ENCODE results near the gene FAHD1. TPM values are rescaled to one million over a fixed set of nuclear protein-coding genes. Genes with fewer than 3 reads are reported as not detected.

The FAHD1 gene
- total and polyA plus RNA-seq, 9 of the 15 experiments (the other 6 are each of a cell fraction or from before 2014, with no cell fraction given) = 2.2 to 20.9 (median 10.7) TPM

DNA sequence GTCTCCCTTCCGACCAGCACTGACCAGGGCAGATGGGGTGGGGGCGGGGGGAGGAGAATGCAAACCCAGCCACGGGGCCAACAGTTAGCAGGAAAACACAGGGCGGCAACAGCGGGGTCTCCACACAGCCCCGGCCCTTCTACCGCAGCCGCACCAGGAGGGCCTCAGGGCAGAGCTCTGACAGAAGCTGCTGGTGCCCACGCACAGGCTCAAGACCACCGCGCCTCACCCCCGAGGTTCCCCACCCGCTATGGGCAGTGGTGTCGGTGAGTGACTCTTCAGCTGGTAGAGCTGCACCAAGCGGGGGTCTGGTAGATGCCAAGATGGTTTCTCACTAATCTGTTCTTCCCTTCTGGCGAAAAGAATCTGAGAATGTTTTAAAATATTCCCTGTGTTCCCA lies 16.5 kb upstream of the FAHD1 start:
- TF ChIP-seq TGIF2 (CRISPR knock-in tag; IDR thresholded peaks at IDR 0.05) = no peak
- H3K9ac ChIP-seq (ENCODE audit: insufficient read depth in 1 of 2, low read depth in 2 of 2, low read length in 2 of 2) = no peak overlapping the region; a peak in 1 of 4 replicates
- no peaks in the 10 kb centered on the region for H3K27me3 ChIP-seq (ENCODE audit: control insufficient read depth in 2 of 2, insufficient read depth in 2 of 2, low read length in 2 of 2)
- ATAC-seq (no peak), DNase-seq (ENCODE audit: extremely low read depth in 1 of 4, low spot score in 3 of 4) (no peak), FAIRE-seq (no peak)
- peaks cover 0 to 20% of the 10 kb centered on the region in 2 experiments; a peak in 3 of 5 replicates for H3K4me1 ChIP-seq (replicated peaks in 1 of 2; ENCODE audit: control insufficient read depth in 2 of 2, insufficient read depth in 2 of 2, low read length in 2 of 2)
- peaks cover 3% of the 10 kb centered on the region; the same call in 1 of the 3 replicates for H3K36me3 ChIP-seq (ENCODE audit: control insufficient read depth, insufficient read depth, low read length)
- no peaks in the 10 kb centered on the region; the same call in 1 of the 2 replicates for H4K20me1 ChIP-seq (replicated peaks; ENCODE audit: control insufficient read depth, insufficient read depth, low read length)
- WGBS (ENCODE audit: insufficient coverage, low coverage, missing lambda C conversion rate) = 87% methylated on average over 13 of the region's 16 CpGs
- POLR2A ChIA-PET = interaction anchor here (1.0 kb wide), 1 partner anchor 121 kb away, joined by 5 read pairs; no protein-coding TSS in a partner anchor
- in situ Hi-C loops (cut with MboI) = no loop called here
- H2AFZ ChIP-seq (ENCODE audit: low read depth, low read length) = no peak overlapping the region
- H3K9me1 ChIP-seq (ENCODE audit: control insufficient read depth, insufficient read depth, low read length) = no peaks in the 10 kb centered on the region
- no peak overlapping the region for H3K4me2 ChIP-seq (ENCODE audit: insufficient read depth, low read length)
- intact Hi-C loops (cut with micrococcal nuclease) = no loop called here
- no peaks in the 10 kb centered on the region for H3K9me3 ChIP-seq (replicated peaks; ENCODE audit: control insufficient read depth, insufficient read depth, low read depth, low read length)
- no peaks in the 10 kb centered on the region for H3K79me2 ChIP-seq (ENCODE audit: control insufficient read depth, insufficient read depth, low read length)
- no peak overlapping the region for H3K4me3 ChIP-seq
- CTCF ChIA-PET (ENCODE audit: low intra/inter-chr PET ratio) = no interaction called here
- no peak overlapping the region for H3K27ac ChIP-seq (ENCODE audit: extremely low read depth, low read depth, low read length)
- no TSS peak for BruUV-seq (replicated peaks)

DNA sequence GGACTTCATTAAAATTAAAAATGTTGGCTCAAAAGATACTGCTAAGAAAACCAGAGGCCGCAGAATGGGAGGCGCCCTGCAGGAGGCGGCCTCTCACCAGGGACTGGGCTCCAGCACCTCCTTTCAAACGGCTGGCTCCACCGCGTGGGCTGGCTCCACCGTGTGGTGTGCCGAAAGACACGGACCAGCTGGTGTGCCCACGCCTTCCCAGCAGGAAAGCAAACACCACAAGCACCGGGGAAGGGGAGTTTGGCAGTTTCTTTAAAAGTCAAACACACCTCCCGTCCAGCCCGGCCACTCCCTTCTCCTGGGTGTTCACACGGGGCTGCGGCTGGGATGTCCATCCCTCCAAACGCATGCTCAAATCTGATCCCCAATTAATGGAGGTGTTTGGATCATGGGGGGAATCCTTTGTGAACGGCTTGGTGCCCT lies 14.3 kb upstream of the FAHD1 start:
- peaks cover 7% of the 10 kb centered on the region; the same call in 1 of the 3 replicates for H3K36me3 ChIP-seq (ENCODE audit: control insufficient read depth, insufficient read depth, low read length)
- ChIA-PET CTCF (ENCODE audit: low intra/inter-chr PET ratio) (interaction anchor here (0.5 to 1.7 kb wide), 7 partner anchors 39 to 706 kb away, joined by 3 to 27 read pairs (median 4); partner anchors contain the start of genes CASKIN1 and MSRB1), POLR2A (interaction anchor here (0.6 to 1.6 kb wide), 7 partner anchors 8 to 152 kb away, joined by 3 to 8 read pairs (median 3); partner anchors contain the start of genes NUBP2, RPS2 and SPSB3)
- ATAC-seq (peak; percentile 92), DNase-seq (ENCODE audit: extremely low read depth in 1 of 4, low spot score in 3 of 4) (peak; percentile 75 to 82 (median 80)), FAIRE-seq (peak; percentile 93)
- no peaks in the 10 kb centered on the region for H3K9me1 ChIP-seq (ENCODE audit: control insufficient read depth, insufficient read depth, low read length)
- no peaks in the 10 kb centered on the region; the same call in 1 of the 2 replicates for H4K20me1 ChIP-seq (replicated peaks; ENCODE audit: control insufficient read depth, insufficient read depth, low read length)
- BruUV-seq (replicated peaks) = no TSS peak
- intact Hi-C loops (cut with micrococcal nuclease) = no loop called here
- no peaks in the 10 kb centered on the region for H3K79me2 ChIP-seq (ENCODE audit: control insufficient read depth, insufficient read depth, low read length)
- H3K27me3 ChIP-seq (ENCODE audit: control insufficient read depth in 2 of 2, insufficient read depth in 2 of 2, low read length in 2 of 2) = no peaks in the 10 kb centered on the region
- in situ Hi-C loops (cut with MboI) = no loop called here
- H2AFZ ChIP-seq (ENCODE audit: low read depth, low read length) = peak overlapping the region; percentile 54
- H3K9me3 ChIP-seq (replicated peaks; ENCODE audit: control insufficient read depth, insufficient read depth, low read depth, low read length) = no peaks in the 10 kb centered on the region
- WGBS (ENCODE audit: insufficient coverage, low coverage, missing lambda C conversion rate) = 20% methylated on average over 17 of the region's 17 CpGs
- H3K4me2 ChIP-seq (ENCODE audit: insufficient read depth, low read length) = peak overlapping the region; percentile 2; the same call in 1 of the 2 replicates
- peaks cover 0 to 35% of the 10 kb centered on the region in 2 experiments; a peak in 3 of 5 replicates for H3K4me1 ChIP-seq (replicated peaks in 1 of 2; ENCODE audit: control insufficient read depth in 2 of 2, insufficient read depth in 2 of 2, low read length in 2 of 2)
- H3K4me3 ChIP-seq = no peak overlapping the region
- peak overlapping the region in 1 of 2 experiments; percentile 3; a peak in 1 of 4 replicates for H3K9ac ChIP-seq (ENCODE audit: insufficient read depth in 1 of 2, low read depth in 2 of 2, low read length in 2 of 2)
- no peak overlapping the region for H3K27ac ChIP-seq (ENCODE audit: extremely low read depth, low read depth, low read length)
- TF ChIP-seq RFX7 (CRISPR knock-in tag; IDR thresholded peaks at IDR 0.05) (no peak), EP400 (IDR thresholded peaks at IDR 0.05) (peak; percentile 64; the same call in 1 of the 2 replicates), E2F8 (IDR thresholded peaks at IDR 0.05; ENCODE audit: low read depth, partially characterized antibody) (no peak), ZNF707 (CRISPR knock-in tag; conservative IDR thresholded peaks at IDR 0.05) (no peak), UBTF (IDR thresholded peaks at IDR 0.05; ENCODE audit: borderline replicate concordance in 1 of 2, low read depth in 2 of 2, low read length in 2 of 2) (no peak)

Data from K562 (cell line).